ENCODE results near the gene KLF5. TPM values are rescaled to one million over a fixed set of nuclear protein-coding genes. Genes with fewer than 3 reads are reported as not detected.
"Not testable (repeated sequence)": the region's sequence is repeated elsewhere in the genome, so short reads cannot be mapped to it uniquely, and the experiment has no call there.

The KLF5 gene
- total RNA-seq, 1 experiment from 2014 or later, result 2.3 TPM

DNA sequence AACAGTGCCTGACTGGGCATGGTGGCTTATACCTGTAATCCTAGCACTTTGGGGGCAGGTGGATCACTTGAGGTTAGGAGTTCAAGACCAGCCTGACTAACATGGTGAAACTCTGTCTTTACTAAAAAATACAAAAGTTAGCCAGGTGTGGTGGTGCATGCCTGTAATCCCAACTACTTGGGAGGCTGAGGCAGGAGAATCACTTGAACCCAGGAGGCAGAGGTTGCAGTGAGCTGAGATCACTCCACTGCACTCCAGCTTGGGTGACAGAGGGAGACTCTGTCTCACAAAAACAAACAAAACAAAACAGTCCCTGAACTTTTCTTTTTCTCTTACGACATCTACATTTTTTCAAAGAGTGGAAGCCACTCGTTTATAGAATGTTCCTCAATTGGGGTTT is 10.2 kb upstream of the KLF5 start:
- H3K9me3 Mint-ChIP-seq; ATAC-seq; H3K36me3 Mint-ChIP-seq; CTCF ChIA-PET; H3K4me3 Mint-ChIP-seq; H3K4me1 Mint-ChIP-seq; H3K27ac Mint-ChIP-seq; DNase-seq (ENCODE audit: low spot score); H3K27me3 Mint-ChIP-seq (ENCODE audit: low read depth): not testable (repeated sequence)
- POLR2A ChIA-PET, result interaction anchor here (0.7 kb wide), 1 partner anchor 48 kb away, joined by 4 read pairs; no protein-coding TSS in a partner anchor

DNA sequence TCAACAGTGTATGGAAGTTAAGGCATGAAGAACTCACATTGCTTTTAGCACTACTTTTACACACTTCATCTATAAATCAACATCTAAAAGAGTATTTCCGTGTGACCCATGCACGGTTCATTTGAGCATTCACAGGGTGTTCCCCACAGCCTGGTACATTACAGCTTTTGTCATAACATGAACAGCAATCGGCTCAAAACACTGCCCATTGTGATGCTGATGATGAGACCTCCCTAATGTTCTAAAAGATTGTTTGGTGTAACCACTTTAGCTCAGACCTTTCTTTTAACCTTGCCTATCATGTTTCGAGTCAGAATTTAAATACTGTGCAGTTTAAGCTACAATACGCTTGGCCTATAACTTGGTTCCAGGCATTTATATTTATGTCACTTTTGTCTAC is 4.1 kb upstream of the KLF5 start:
- Mint-ChIP-seq H3K27ac (no peak overlapping the region), H3K27me3 (ENCODE audit: low read depth) (peaks cover 29% of the 10 kb centered on the region), H3K4me3 (no peak overlapping the region), H3K36me3 (no peaks in the 10 kb centered on the region), H3K4me1 (peaks cover 29% of the 10 kb centered on the region), H3K9me3 (no peaks in the 10 kb centered on the region)
- ATAC-seq (no peak), DNase-seq (ENCODE audit: low spot score) (no peak)
- no peak for TF ChIP-seq OVOL2 (CRISPR knock-in tag; IDR thresholded peaks at IDR 0.05; ENCODE audit: borderline replicate concordance)
- TF ChIP-seq, protein P1, sequence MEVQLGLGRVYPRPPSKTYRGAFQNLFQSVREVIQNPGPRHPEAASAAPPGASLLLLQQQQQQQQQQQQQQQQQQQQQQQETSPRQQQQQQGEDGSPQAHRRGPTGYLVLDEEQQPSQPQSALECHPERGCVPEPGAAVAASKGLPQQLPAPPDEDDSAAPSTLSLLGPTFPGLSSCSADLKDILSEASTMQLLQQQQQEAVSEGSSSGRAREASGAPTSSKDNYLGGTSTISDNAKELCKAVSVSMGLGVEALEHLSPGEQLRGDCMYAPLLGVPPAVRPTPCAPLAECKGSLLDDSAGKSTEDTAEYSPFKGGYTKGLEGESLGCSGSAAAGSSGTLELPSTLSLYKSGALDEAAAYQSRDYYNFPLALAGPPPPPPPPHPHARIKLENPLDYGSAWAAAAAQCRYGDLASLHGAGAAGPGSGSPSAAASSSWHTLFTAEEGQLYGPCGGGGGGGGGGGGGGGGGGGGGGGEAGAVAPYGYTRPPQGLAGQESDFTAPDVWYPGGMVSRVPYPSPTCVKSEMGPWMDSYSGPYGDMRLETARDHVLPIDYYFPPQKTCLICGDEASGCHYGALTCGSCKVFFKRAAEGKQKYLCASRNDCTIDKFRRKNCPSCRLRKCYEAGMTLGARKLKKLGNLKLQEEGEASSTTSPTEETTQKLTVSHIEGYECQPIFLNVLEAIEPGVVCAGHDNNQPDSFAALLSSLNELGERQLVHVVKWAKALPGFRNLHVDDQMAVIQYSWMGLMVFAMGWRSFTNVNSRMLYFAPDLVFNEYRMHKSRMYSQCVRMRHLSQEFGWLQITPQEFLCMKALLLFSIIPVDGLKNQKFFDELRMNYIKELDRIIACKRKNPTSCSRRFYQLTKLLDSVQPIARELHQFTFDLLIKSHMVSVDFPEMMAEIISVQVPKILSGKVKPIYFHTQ (CRISPR knock-in tag; IDR thresholded peaks at IDR 0.05), result no peak
- TF ChIP-seq, protein P2, sequence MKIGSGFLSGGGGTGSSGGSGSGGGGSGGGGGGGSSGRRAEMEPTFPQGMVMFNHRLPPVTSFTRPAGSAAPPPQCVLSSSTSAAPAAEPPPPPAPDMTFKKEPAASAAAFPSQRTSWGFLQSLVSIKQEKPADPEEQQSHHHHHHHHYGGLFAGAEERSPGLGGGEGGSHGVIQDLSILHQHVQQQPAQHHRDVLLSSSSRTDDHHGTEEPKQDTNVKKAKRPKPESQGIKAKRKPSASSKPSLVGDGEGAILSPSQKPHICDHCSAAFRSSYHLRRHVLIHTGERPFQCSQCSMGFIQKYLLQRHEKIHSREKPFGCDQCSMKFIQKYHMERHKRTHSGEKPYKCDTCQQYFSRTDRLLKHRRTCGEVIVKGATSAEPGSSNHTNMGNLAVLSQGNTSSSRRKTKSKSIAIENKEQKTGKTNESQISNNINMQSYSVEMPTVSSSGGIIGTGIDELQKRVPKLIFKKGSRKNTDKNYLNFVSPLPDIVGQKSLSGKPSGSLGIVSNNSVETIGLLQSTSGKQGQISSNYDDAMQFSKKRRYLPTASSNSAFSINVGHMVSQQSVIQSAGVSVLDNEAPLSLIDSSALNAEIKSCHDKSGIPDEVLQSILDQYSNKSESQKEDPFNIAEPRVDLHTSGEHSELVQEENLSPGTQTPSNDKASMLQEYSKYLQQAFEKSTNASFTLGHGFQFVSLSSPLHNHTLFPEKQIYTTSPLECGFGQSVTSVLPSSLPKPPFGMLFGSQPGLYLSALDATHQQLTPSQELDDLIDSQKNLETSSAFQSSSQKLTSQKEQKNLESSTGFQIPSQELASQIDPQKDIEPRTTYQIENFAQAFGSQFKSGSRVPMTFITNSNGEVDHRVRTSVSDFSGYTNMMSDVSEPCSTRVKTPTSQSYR (CRISPR knock-in tag; IDR thresholded peaks at IDR 0.05), result no peak
- TF ChIP-seq FOXK1 (CRISPR knock-in tag; IDR thresholded peaks at IDR 0.05), result no peak
- TF ChIP-seq ZNF671 (CRISPR knock-in tag; IDR thresholded peaks at IDR 0.05), result no peak
- no peak for TF ChIP-seq HMGA2 (CRISPR knock-in tag; IDR thresholded peaks at IDR 0.05)
- no peak for TF ChIP-seq CBFB (CRISPR knock-in tag; IDR thresholded peaks at IDR 0.05; ENCODE audit: low read depth)
- TF ChIP-seq USF2 (CRISPR knock-in tag; IDR thresholded peaks at IDR 0.05), result no peak
- no peak for TF ChIP-seq ZNF219 (CRISPR knock-in tag; IDR thresholded peaks at IDR 0.05; ENCODE audit: borderline replicate concordance)
- TF ChIP-seq, protein P3, sequence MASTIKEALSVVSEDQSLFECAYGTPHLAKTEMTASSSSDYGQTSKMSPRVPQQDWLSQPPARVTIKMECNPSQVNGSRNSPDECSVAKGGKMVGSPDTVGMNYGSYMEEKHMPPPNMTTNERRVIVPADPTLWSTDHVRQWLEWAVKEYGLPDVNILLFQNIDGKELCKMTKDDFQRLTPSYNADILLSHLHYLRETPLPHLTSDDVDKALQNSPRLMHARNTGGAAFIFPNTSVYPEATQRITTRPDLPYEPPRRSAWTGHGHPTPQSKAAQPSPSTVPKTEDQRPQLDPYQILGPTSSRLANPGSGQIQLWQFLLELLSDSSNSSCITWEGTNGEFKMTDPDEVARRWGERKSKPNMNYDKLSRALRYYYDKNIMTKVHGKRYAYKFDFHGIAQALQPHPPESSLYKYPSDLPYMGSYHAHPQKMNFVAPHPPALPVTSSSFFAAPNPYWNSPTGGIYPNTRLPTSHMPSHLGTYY (CRISPR knock-in tag; IDR thresholded peaks at IDR 0.05), result no peak
- no peak for TF ChIP-seq EMX1 (CRISPR knock-in tag; IDR thresholded peaks at IDR 0.05)
- no peak for TF ChIP-seq FOXP1 (CRISPR knock-in tag; IDR thresholded peaks at IDR 0.05; ENCODE audit: borderline replicate concordance)
- no peak for TF ChIP-seq ZBTB43 (CRISPR knock-in tag; IDR thresholded peaks at IDR 0.05)
- TF ChIP-seq, protein P4, sequence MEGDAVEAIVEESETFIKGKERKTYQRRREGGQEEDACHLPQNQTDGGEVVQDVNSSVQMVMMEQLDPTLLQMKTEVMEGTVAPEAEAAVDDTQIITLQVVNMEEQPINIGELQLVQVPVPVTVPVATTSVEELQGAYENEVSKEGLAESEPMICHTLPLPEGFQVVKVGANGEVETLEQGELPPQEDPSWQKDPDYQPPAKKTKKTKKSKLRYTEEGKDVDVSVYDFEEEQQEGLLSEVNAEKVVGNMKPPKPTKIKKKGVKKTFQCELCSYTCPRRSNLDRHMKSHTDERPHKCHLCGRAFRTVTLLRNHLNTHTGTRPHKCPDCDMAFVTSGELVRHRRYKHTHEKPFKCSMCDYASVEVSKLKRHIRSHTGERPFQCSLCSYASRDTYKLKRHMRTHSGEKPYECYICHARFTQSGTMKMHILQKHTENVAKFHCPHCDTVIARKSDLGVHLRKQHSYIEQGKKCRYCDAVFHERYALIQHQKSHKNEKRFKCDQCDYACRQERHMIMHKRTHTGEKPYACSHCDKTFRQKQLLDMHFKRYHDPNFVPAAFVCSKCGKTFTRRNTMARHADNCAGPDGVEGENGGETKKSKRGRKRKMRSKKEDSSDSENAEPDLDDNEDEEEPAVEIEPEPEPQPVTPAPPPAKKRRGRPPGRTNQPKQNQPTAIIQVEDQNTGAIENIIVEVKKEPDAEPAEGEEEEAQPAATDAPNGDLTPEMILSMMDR (IDR thresholded peaks at IDR 0.05), result no peak
- TF ChIP-seq JUN (CRISPR knock-in tag; IDR thresholded peaks at IDR 0.05), result no peak
- no peak for TF ChIP-seq NR2C2 (CRISPR knock-in tag; IDR thresholded peaks at IDR 0.05)
- TF ChIP-seq ZBTB21 (CRISPR knock-in tag; IDR thresholded peaks at IDR 0.05; ENCODE audit: borderline replicate concordance), result no peak
- no peak for TF ChIP-seq ZNF532 (CRISPR knock-in tag; IDR thresholded peaks at IDR 0.05; ENCODE audit: borderline replicate concordance)
- TF ChIP-seq CREB1 (CRISPR knock-in tag; IDR thresholded peaks at IDR 0.05), result no peak
- CTCF ChIA-PET, result interaction anchor here (0.6 kb wide), 1 partner anchor 12 kb away, joined by 4 read pairs; no protein-coding TSS in a partner anchor
- POLR2A ChIA-PET, result no interaction called here

Data from WTC11 (cell line).